HG03558 (cell line): ENCODE measurements around the gene CD8A.
"Not testable (repeated sequence)": the region's sequence is repeated elsewhere in the genome, so short reads cannot be mapped to it uniquely, and the experiment has no call there.

Experiments
- ATAC-seq: cut with Tn5 transposase; IDR thresholded peaks from one replicate; pipeline ENCODE4 v1.9.1; 2021; ENCODE audit warnings: moderate number of reproducible peaks; ENCODE audit not compliant: unreplicated experiment; ENCODE audit errors: extremely low read depth

CD8A gene

GRCh38 chr2:86790676-86791572 is at the start of gene CD8A:
CD8A (minus strand) TSS chr2:86790913; CDS start chr2:86790825, 88 bp downstream.
- no peak for ATAC-seq

GRCh38 chr2:86839871-86840548 is 49.3 kb upstream of the CD8A start:
- not testable (repeated sequence) for ATAC-seq

GRCh38 chr2:86839455-86839854 is 48.7 kb upstream of the CD8A start:
- not testable (repeated sequence) for ATAC-seq

- ATAC-seq, result not testable (repeated sequence)
Observed at GRCh38 chr2:86837714-86838113, 47.0 kb upstream of the CD8A start.

- ATAC-seq, result not testable (repeated sequence)
Observed at GRCh38 chr2:86836915-86837695, 46.4 kb upstream of the CD8A start.

GRCh38 chr2:86835548-86835889 is 44.8 kb upstream of the CD8A start:
- ATAC-seq, result not testable (repeated sequence)

GRCh38 chr2:86833315-86833714 is 42.6 kb upstream of the CD8A start:
- ATAC-seq, result no peak

- ATAC-seq, result no peak
Observed at GRCh38 chr2:86832334-86833096, 41.8 kb upstream of the CD8A start.

- no peak for ATAC-seq
Observed at GRCh38 chr2:86831537-86831936, 40.8 kb upstream of the CD8A start.

GRCh38 chr2:86826951-86827350 is 36.2 kb upstream of the CD8A start:
- no peak for ATAC-seq

GRCh38 chr2:86825693-86826381 is 35.1 kb upstream of the CD8A start:
- ATAC-seq, result no peak

GRCh38 chr2:86825036-86825692 is 34.5 kb upstream of the CD8A start:
- no peak for ATAC-seq

GRCh38 chr2:86822668-86823345 is 32.1 kb upstream of the CD8A start:
- ATAC-seq, result no peak

- ATAC-seq, result no peak
Observed at GRCh38 chr2:86821842-86822241, 31.1 kb upstream of the CD8A start.

- ATAC-seq, result no peak
Observed at GRCh38 chr2:86821306-86821705, 30.6 kb upstream of the CD8A start.

GRCh38 chr2:86818957-86819356 is 28.2 kb upstream of the CD8A start:
- ATAC-seq, result no peak

GRCh38 chr2:86818114-86818801 is 27.5 kb upstream of the CD8A start:
- ATAC-seq, result no peak

GRCh38 chr2:86815611-86816010 is 24.9 kb upstream of the CD8A start:
- no peak for ATAC-seq
